ENCODE results near the gene ME2. TPM values are rescaled to one million over a fixed set of nuclear protein-coding genes. Genes with fewer than 3 reads are reported as not detected.
A peak's percentile ranks its signal among the peaks of the same experiment; 100 is the strongest.

Gene ME2
- total RNA-seq, 1 experiment from 2014 or later = 49.0 TPM

GRCh38 chr18:50857694-50858093 lies 21.2 kb upstream of the ME2 start:
- no peak overlapping the region for H3K4me3 ChIP-seq (replicated peaks in 1 of 2; ENCODE audit: low read depth in 1 of 2, low read length in 2 of 2)
- no peak for DNase-seq (ENCODE audit: low read depth, low spot score)
- peak; percentile 70 for ATAC-seq
- peak; percentile 46 for TF ChIP-seq RAD21 (IDR thresholded peaks at IDR 0.05; ENCODE audit: low read depth)
- no peak for TF ChIP-seq YY1 (IDR thresholded peaks at IDR 0.05; ENCODE audit: extremely low read depth, insufficient replicate concordance, low read depth, low read length)
- TF ChIP-seq FOSL1 (IDR thresholded peaks at IDR 0.05; ENCODE audit: low read depth) = no peak
- no peak overlapping the region for H3K27ac ChIP-seq (ENCODE audit: low read depth, low read length)
- no peaks in the 10 kb centered on the region for H4K20me1 ChIP-seq (ENCODE audit: insufficient read depth)
- H3K9me2 ChIP-seq (ENCODE audit: insufficient read depth) = no peaks in the 10 kb centered on the region
- no TSS peak for BruUV-seq (replicated peaks)
- H3K9me3 ChIP-seq (ENCODE audit: control insufficient read depth in 1 of 2, insufficient read depth in 1 of 2, low read depth in 1 of 2, low read length in 2 of 2) = no peaks in the 10 kb centered on the region
- H3K36me3 ChIP-seq (ENCODE audit: control insufficient read depth in 1 of 2, insufficient read depth in 2 of 2, low read length in 2 of 2) = no peaks in the 10 kb centered on the region
- CTCF ChIA-PET = no interaction called here
- H3K4me2 ChIP-seq (ENCODE audit: low read length) = no peak overlapping the region; the same call in 1 of the 2 replicates
- H3K4me1 ChIP-seq (ENCODE audit: control insufficient read depth in 1 of 2, insufficient read depth in 2 of 2, low read length in 2 of 2) = peaks cover 10 to 29% of the 10 kb centered on the region in 2 experiments; a peak in 3 of 4 replicates
- no peak overlapping the region for H2AFZ ChIP-seq (ENCODE audit: low read depth, low read length, poor library complexity, severe bottlenecking)
- no peaks in the 10 kb centered on the region for H3K79me2 ChIP-seq (ENCODE audit: insufficient read depth, low read length)
- intact Hi-C loops (cut with micrococcal nuclease) = no loop called here
- RAD21 ChIA-PET (ENCODE audit: low non-redundant PET in 1 of 2, low total read pairs in 2 of 2, uncharacterized antibody in 2 of 2, unreplicated experiment in 2 of 2) = no interaction called here
- H3K27me3 ChIP-seq (ENCODE audit: insufficient read depth, low read length) = no peaks in the 10 kb centered on the region
- H3K9ac ChIP-seq (ENCODE audit: low read length) = no peak overlapping the region
- POLR2A ChIA-PET = no interaction called here

GRCh38 chr18:50859793-50860555 lies 18.9 kb upstream of the ME2 start:
- H4K20me1 ChIP-seq (ENCODE audit: insufficient read depth) = no peaks in the 10 kb centered on the region
- H3K4me2 ChIP-seq (ENCODE audit: low read length) = no peak overlapping the region
- ChIA-PET RAD21 (ENCODE audit: low non-redundant PET in 1 of 2, low total read pairs in 2 of 2, uncharacterized antibody in 2 of 2, unreplicated experiment in 2 of 2) (no interaction called here), CTCF (no interaction called here), POLR2A (no interaction called here)
- no peaks in the 10 kb centered on the region for H3K79me2 ChIP-seq (ENCODE audit: insufficient read depth, low read length)
- no peak overlapping the region for H2AFZ ChIP-seq (ENCODE audit: low read depth, low read length, poor library complexity, severe bottlenecking)
- no peaks in the 10 kb centered on the region for H3K36me3 ChIP-seq (ENCODE audit: control insufficient read depth in 1 of 2, insufficient read depth in 2 of 2, low read length in 2 of 2)
- H3K4me3 ChIP-seq (replicated peaks in 1 of 2; ENCODE audit: low read depth in 1 of 2, low read length in 2 of 2) = no peak overlapping the region
- H3K9me2 ChIP-seq (ENCODE audit: insufficient read depth) = no peaks in the 10 kb centered on the region
- H3K27ac ChIP-seq (ENCODE audit: low read depth, low read length) = no peak overlapping the region
- intact Hi-C loops (cut with micrococcal nuclease) = no loop called here
- TF ChIP-seq JUND (IDR thresholded peaks at IDR 0.05) (no peak), CBX3 (IDR thresholded peaks at IDR 0.05; ENCODE audit: low read depth) (no peak), YY1 (IDR thresholded peaks at IDR 0.05; ENCODE audit: extremely low read depth, insufficient replicate concordance, low read depth, low read length) (no peak), CTCF (IDR thresholded peaks at IDR 0.05 in 2 of 3, conservative IDR thresholded peaks at IDR 0.05 in 1 of 3; ENCODE audit: borderline replicate concordance in 1 of 3, insufficient read depth in 1 of 3, low read depth in 2 of 3, low read length in 2 of 3) (no peak), TCF7L2 (IDR thresholded peaks at IDR 0.05; ENCODE audit: borderline replicate concordance, extremely low read depth, insufficient read depth, insufficient read length) (no peak), POLR2A (IDR thresholded peaks at IDR 0.05; ENCODE audit: borderline replicate concordance, extremely low read depth, insufficient read depth, insufficient read length) (no peak), ZNF274 (IDR thresholded peaks at IDR 0.05; ENCODE audit: low read depth, low read length) (no peak), ELF1 (IDR thresholded peaks at IDR 0.05; ENCODE audit: borderline replicate concordance, low read depth) (no peak), ATF3 (IDR thresholded peaks at IDR 0.05) (no peak), CEBPB (IDR thresholded peaks at IDR 0.05; ENCODE audit: low read depth) (no peak), SP1 (IDR thresholded peaks at IDR 0.05; ENCODE audit: low read depth) (no peak), ZFX (IDR thresholded peaks at IDR 0.05) (no peak), POLR2AphosphoS5 (IDR thresholded peaks at IDR 0.05; ENCODE audit: low read depth, low read length) (no peak), EZH2phosphoT487 (IDR thresholded peaks at IDR 0.05; ENCODE audit: borderline replicate concordance) (no peak), FOSL1 (IDR thresholded peaks at IDR 0.05; ENCODE audit: low read depth) (no peak)
- ATAC-seq (no peak), DNase-seq (ENCODE audit: low read depth, low spot score) (no peak)
- no peaks in the 10 kb centered on the region for H3K9me3 ChIP-seq (ENCODE audit: control insufficient read depth in 1 of 2, insufficient read depth in 1 of 2, low read depth in 1 of 2, low read length in 2 of 2)
- H3K9ac ChIP-seq (ENCODE audit: low read length) = no peak overlapping the region
- H3K27me3 ChIP-seq (ENCODE audit: insufficient read depth, low read length) = no peaks in the 10 kb centered on the region
- peaks cover 6 to 15% of the 10 kb centered on the region in 2 experiments; a peak in 3 of 4 replicates for H3K4me1 ChIP-seq (ENCODE audit: control insufficient read depth in 1 of 2, insufficient read depth in 2 of 2, low read length in 2 of 2)
- BruUV-seq (replicated peaks) = no TSS peak

Data from HCT116 (cell line).